ENCODE measurements around the gene DCDC1.

GRCh38 chr11:31237819-31238760 lies 131.4 kb downstream of the DCDC1 start:
- TF ChIP-seq POLR2AphosphoS5 (IDR thresholded peaks at IDR 0.05; ENCODE audit: borderline replicate concordance, low read depth, low read length) (no peak), FOXP2 (optimal IDR thresholded peaks at IDR 0.05; ENCODE audit: control extremely low read depth, extremely low read length, insufficient read depth) (no peak)

Data from SK-N-MC (cell line).